Activated naive CD8-positive, alpha-beta T cell treated with anti-CD3 and anti-CD28 coated beads, Interleukin-2, amount 50 U/mL, for 16 hours (primary cell): ENCODE data around the gene HOXC10.

ENCODE experiments used
- DNase-seq: peaks from one replicate; pipeline ENCODE4 v3.0.0-alpha.2; 2020; ENCODE audit warnings: low read depth, low spot score

Gene HOXC10

DNA sequence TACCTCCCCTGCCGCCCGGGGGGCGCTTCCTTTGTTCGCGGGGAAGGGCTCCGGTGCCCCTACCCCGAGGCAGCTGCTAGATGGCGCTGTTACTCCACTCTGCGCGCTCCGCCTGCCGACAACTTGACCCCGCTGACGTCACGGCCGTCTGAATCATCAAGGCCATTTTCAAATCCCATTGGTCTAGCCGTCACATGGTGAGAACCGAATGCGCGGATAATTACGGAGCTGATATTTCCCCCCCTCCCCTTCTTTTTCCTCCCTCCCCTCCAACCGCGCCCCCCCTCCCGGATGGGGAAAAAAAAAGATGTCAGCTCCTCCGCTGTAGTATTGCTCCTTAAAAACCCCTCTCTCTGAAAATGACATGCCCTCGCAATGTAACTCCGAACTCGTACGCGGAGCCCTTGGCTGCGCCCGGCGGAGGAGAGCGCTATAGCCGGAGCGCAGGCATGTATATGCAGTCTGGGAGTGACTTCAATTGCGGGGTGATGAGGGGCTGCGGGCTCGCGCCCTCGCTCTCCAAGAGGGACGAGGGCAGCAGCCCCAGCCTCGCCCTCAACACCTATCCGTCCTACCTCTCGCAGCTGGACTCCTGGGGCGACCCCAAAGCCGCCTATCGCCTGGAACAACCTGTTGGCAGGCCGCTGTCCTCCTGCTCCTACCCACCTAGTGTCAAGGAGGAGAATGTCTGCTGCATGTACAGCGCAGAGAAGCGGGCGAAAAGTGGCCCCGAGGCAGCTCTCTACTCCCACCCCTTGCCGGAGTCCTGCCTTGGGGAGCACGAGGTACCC is at the start of gene HOXC10:
Gene HOXC10, plus strand, starts transcription at position 246 of the 791 bp plus-strand sequence. Its CDS starts 114 bp downstream, at position 360.
- DNase-seq: peak; percentile 62

DNA sequence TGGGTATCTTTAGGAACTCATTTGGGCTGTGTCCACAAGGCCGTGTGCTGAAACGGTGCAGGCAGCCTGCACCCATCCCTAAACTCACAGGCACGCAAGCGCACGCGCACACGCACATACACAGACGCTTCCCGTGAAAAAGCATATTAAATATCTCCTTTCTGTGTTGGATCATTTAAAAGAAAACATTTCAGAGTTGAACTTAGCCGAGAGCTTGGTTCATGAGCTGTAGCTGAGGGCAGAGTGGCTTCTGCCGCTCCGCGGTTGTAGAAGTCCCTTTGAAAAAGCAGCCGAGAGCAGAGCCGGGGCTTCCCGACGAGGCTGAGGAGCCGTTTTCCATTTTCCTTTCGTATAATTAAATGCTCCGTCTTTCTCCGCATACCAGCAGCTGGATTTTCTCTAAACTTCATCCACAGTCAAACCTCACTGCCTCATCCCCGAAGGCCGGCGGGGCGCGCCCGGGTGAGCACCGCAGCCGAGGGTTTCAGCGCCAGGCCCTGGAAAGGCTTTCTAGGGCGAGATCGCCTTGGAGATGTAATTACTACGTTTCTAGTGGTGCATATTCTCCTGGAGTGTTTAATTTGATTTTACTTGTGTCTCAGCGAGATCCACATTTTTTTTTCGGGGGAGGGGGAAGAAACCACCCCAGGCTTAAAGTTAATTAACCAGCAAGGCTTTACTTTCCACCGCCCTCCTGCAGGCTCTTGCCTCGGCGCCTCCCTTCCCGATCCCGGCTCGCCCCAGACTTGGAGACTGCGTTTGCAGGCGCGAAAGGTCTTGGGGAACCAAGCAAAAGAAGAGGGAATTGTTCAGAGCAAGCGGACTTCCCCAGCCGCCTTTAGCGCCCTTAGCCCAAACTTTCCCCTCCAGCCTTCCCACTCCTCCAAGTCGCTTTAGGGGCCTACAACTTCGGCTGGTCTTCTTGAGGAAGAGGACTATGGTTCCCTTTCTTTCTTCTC is 49.3 kb upstream of the HOXC10 start:
- DNase-seq: no peak

DNA sequence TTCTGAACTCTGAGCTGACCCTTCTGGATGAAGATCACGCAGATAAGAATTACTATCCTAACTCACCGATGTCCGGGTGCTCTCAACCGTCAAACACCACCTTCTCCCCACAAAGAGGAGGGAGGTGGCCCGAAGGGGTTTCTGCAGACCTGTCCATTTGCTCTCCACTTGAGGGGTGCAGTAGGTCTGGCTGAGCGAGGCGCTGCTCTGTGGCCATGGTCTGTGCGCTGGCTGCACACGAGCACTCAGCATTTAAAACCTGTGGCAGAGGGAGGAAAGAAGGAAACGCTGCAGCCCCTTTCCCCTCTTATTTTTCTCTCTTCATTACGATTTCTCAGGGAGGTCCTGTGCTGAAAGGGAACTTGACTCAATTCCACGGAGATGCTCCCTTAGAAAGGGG is 47.8 kb upstream of the HOXC10 start:
- no peak for DNase-seq

DNA sequence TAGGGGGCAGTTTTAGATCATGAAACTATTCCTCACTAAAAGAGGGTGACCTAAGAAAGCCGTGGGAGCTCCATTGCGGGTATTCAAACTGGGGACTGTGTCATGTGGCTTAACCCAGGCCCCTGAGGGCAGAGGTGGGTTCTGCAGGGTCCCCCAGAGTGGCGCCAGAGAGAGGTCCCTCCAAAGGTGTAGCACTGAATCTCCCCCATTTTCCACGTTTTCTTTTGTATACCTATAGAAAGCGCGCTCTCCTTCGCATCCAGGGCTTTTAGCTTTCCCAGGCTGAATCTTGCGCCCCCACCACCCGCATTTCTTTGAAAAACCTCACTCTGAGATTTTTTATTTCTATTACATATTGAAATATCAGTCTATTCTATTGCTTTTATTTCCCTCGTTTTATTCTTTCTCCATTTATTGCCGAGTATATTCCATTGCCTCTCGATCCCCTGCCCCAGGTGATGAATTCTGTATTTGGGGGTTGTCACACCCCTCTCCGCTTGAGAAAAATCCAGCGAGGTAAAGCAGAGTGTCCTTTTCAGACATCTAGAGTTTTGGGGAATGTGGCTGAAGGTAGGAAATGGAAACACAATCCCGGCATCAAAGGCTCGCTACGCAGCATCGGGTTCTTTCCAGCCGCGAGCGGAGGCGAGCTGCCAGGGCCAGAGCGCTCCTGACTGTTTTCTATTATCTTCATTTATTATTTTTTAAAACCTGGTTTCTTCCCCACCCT is 47.2 kb upstream of the HOXC10 start:
- no peak for DNase-seq

DNA sequence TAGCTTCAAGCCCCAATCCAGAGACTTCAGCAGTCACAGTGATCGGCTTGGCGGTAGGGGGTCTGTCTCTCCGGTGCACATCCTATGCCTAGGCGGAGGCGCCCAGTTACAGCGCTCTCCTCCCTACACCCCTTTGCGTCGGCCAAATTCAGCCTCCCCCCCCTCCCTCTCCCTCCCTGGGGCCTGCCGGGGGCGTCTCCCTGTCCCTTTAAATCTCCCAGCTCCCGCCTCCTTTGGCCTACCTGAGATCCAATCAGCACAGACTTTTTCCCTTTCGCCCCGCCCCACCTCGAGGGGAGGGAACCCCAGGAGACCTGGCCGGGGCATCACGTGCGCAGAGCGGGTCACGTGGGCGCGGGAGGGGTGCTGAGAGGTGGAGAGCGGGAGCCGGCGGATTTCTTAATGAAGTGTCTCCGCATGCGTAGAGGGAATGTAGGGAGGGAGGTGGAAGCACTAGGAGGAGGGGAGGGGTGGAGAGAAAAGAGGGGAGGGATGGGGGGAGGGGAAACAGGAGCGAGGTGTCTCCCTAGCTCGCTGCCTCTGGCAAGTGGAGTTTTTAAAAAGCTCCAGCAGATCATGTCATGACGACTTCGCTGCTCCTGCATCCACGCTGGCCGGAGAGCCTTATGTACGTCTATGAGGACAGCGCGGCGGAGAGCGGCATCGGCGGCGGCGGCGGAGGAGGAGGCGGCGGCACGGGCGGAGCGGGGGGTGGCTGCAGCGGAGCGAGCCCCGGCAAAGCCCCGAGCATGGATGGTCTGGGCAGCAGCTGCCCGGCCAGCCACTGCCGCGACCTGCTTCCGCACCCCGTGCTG is 46.4 kb upstream of the HOXC10 start, which contains the start of gene HOXC13:
Gene HOXC13, plus strand, starts transcription at position 506 of the 815 bp plus-strand sequence. Its CDS starts 76 bp downstream, at position 582.
- DNase-seq: peak; percentile 14

DNA sequence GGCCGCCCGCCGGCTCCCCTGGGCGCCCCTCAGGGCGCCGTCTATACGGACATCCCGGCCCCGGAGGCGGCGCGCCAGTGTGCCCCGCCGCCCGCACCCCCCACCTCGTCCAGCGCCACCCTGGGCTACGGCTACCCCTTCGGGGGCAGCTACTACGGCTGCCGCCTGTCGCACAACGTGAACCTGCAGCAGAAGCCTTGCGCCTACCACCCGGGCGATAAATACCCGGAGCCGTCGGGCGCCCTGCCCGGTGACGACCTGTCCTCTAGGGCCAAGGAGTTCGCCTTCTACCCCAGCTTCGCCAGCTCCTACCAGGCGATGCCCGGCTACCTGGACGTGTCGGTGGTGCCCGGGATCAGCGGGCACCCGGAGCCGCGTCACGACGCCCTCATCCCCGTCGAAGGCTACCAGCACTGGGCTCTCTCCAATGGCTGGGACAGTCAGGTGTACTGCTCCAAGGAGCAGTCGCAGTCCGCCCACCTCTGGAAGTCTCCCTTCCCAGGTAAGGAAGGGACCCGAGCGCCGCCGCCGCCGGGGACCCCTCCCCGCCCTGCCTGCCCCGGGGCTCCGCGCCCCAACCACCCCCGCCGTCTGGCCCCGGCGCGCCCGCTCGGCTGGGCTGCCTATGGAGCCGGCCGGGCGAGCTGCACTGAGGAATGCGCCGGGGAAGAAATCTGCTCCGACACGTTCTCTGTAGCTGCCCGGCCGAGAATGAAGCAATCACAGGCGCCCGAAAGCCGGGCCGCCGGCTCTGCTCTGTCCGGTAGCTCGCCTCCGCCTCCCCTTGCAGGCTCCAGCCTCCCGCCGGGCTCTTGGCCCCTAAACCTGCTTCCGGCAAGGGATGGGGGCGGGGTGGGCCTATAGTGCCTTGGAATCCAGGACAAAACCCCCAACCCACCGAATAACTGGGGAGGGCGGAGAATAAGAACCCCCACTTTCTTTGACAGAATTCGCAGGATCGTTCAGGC is 45.5 kb upstream of the HOXC10 start:
- DNase-seq: no peak

DNA sequence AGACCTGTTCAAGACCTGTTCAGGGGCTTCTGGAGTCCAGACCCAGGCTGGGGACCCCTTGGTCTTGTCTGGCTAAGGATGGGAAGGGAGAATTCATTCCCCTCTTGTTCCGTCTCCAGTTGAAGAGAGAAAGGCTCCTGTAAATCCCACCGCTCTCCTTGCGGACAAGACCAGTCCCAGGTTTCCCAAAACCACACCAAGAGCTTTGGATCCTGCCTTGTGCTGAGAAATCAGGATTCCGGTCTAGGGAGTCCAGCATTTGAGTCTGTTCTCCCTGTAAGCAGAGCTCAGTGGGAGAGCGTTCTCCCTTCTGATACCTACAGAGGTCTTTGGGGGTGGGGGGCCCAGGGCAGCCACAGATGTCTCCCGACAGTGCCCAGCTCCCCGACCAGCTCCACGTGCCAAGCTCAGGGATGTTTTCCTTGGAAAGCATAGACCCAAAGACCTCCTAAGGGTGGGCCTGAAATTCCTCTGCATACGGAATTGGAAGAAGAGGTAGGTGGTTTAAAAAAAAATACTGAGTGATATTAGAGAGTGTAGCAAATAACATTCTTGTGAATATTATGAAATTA is 44.4 kb upstream of the HOXC10 start:
- DNase-seq: no peak

DNA sequence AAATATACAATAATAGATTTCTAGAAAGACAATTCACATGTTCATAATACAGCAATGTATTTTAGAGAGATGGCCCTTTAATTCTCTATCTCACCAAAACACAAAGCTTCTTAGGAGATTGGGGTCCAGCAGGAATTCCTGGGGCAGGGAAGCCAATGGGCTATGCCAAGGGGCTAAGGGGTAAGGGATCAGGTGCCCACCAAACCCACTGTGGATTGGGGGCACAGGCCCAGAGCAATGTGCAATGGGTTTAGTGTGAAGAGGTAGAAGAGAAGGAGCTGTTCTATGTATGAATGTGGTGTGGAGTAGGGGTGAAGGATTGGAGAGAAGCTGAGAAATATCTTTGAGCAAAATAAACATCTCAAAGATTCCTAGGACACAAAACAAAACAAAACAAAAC is 43.8 kb upstream of the HOXC10 start:
- no peak for DNase-seq

DNA sequence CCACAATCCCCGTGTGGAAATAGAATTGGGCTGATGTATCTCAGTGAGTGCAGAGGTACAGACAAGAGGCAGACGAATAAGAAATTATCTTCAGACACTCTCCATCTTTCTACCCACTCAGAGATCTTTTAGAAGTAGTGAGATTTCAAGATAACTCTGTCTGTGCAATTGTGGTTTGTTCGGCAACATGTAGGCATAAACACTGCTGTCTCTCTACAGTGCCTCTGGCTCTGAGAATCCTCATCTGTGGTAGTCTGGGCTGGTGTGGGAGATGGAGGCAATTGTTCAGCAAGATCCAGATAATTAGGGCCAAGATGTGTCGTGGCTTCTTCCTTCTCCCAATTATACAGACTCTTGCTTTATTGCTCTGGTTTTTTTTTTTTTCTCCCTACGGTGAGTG is 43.2 kb upstream of the HOXC10 start:
- no peak for DNase-seq

DNA sequence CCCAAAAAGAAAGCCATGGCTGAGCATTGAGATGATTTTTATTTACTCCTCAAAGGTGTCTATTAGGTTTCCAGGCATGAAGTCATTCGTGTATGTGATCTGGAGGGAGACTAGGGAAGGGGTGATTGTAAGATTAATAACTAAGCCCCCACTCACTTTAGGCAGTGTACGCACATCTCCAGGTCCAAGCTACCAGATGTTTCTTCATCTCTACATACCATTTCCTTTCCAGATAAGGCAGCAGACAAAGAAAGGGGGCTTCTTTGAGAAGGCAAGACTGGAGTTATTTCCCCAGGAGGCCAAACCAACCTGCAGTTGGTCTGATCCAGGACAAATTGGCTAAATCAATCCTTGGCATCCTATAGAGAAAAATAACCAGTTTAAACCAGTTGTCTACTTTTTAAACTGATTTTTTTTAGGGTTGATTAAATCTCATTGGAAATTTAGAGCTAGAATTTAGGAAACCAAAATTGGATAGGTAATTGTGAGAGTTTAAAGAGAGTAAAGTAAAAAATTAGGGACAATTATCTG is 42.4 kb upstream of the HOXC10 start:
- DNase-seq: no peak

DNA sequence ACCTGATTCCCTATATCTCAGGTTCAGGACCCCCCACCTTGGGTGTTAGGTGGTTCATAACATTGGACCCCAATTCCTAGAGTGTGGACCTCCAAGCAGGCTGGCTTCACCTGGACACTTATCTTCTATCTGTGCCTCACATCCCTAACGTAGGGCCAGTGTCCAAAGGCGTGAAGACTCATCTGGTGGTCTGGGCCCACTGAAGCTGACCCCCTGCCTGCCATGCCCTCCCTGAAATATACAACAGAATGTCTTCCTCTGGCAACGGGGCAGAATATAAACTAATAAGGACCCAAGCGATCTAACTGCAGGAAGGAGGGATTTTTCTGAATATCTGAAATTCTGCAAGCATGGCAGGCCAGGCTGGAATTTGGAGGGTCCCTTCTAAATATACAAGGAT is 40.7 kb upstream of the HOXC10 start:
- DNase-seq: no peak

DNA sequence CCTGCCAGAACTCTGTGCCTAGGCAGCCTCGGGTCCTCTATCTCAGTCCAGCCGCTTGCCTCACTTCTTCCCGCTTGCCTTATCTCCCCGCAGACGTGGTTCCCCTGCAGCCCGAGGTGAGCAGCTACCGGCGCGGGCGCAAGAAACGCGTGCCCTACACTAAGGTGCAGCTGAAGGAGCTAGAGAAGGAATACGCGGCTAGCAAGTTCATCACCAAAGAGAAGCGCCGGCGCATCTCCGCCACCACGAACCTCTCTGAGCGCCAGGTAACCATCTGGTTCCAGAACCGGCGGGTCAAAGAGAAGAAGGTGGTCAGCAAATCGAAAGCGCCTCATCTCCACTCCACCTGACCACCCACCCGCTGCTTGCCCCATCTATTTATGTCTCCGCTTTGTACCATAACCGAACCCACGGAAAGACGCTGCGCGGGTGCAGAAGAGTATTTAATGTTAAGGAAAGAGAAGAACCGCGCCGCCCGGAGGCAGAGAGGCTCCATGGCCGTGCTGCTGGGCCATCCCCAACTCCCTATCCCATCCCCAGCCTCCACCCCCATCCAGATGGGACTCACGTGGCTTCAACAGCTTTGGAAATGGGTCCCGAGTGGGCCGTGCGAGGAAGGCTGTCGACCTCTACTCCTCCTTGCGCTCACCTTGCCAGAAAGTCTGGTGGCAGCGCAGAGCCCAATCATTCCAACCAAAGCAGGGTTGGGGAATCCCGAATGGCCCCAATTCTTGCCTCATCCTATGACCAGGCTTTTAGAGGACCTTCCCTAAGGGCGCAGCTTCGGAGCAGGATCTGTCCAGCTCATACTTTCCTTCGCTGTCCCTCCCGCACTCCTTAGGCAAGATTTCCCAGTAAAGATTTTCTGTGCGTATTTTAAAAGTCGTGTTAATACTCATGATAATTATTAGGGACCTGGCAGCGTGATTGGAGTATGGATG is 39.8 kb upstream of the HOXC10 start:
- no peak for DNase-seq

DNA sequence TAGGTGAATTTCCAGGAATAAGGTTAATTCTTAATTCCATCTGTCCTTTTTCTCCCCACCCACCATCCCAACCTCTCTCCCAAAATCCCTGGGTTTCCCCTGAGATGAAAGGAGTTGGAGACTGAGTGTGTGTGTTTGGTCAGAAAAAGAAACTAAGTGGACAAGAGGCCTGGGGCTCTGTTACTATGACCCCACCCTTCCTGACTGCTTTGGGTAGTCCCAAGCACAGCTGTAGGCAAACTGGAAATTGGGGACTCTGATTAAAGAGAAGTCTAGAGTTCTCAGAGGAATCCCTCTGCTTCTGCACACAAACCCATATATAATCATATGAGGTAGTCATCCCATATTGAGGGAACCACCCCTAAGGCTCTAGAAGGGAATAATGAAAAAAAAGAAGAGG is 37.2 kb upstream of the HOXC10 start:
- DNase-seq: no peak

DNA sequence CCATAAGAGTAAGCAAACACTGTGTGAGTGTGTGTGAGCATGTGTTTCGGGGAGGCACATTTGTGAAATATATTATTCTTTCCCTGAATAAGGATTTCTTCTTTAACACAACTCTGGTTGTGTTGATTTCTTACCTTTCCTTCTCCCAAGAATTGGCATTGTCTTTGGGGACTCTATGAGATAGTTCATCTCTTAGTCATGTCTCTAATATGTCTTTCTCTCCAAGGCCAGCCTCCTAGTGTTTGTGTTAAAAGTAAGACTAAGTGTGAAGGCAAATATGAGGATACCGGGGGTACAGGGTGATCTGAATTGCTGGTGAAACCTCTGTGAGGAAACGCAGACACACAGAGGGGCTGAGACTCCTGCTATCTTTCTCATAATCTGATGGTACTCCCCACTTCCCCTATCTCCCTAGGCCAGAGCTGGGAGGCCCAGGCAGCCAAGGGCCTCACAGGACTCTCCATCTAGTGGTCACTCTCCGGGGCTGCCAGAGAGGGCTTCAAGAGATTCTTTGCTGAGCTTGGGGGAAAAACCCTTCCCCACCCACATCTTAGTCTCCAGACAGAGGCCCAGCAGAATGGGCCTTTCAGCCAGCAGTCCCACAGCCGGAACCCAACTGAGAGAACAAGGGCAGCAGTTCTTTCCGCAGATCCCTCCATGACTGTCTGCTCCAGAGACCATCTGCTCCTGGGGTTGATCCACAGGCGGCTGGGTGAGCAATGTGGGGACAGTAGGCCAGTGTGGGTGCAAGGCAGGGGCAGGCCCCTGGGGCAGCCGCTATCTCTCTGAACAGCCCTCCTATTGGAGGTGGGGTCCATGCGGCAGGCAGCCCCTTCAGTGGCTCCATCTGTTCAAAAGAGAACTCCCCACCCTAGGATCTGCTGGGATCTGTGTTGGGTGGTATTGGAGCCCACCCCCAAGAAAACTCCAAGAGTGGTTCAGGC is 36.0 kb upstream of the HOXC10 start:
- DNase-seq: no peak

DNA sequence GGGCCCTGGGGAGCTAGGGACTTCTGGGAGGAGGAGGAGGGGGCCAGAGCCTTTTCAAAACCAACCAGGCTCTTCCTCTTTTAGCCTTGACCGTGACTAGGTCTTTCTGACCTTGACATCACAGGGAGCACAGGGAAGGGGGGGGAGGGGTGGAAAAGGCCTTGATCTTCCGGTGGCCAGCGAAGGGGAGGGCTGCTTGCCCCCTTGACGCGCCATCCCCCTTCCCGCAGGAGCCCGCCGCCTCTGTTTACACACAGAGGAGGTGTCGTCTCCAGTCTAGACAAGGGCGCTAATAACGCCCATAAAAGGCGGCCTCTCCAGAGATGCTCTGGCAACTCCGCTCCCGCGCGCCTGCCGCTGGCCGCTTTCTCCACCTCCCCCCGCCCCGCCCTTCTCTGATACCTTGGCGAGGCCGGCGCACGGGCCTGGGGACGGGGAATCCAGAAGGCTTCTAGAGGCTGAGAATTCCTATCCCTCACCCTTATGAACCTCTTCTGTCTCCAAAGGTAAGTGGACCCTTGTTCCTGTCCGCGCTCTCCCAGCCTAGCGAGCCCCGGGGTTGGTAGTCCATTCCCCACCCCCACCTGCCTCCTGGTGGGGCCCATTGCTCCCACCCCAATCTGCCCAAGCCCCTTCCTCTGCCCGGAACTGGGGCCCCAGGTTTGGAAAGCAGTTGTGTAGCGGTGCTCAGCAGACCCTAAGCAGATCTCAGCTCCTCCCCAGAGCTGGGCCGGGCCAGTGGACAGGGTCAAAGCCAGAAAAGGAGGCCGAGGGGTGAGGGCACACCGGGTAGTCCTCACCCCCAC is 35.1 kb upstream of the HOXC10 start:
- DNase-seq: no peak

DNA sequence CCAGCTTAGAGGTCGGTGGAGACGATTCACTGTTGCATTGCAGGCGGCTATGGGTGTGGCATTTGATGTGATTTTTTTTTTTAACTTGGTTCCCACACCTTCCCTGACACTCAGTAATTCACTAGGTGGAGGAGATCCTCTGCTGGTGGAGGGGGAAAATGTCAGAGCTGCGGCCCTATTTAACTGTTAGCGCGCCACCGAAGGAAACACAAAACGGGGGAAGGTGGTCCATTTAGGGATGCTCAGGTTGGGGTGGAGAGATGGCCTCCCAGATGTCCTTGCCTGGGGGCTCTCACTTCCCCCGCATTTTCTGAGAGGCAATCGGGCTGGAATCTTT is 34.5 kb upstream of the HOXC10 start:
- DNase-seq: no peak
